GM19035 (cell line): ENCODE measurements around the gene CREB3L2.
"Not testable (repeated sequence)": the region's sequence is repeated elsewhere in the genome, so short reads cannot be mapped to it uniquely, and the experiment has no call there.

Experiments
- ATAC-seq: cut with Tn5 transposase; IDR thresholded peaks from one replicate; pipeline ENCODE4 v1.9.1; 2021; ENCODE audit not compliant: unreplicated experiment

CREB3L2 gene

DNA sequence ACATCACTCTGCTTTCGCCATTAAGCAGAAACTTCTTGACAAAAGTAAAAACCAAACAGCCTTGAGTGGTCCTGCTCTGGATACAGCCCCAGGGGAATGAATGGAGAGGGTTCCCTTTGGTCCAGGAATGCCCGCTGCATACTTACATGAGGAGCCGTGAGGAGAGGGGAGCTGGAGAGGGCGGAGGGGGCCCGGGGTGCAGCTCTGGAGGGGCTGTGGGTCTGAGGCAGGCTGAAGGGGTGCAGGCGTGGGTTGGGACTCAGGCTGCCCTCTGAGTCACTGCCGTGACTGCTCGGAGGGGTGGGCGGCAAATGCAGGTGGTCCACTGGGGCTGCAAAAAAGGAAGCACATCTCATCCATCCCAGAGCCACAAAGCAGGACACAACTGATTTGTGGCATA is 93.8 kb downstream of the CREB3L2 start:
- ATAC-seq, result no peak

GRCh38 chr7:137906636-137907035 is 95.2 kb downstream of the CREB3L2 start:
- ATAC-seq, result not testable (repeated sequence)

DNA sequence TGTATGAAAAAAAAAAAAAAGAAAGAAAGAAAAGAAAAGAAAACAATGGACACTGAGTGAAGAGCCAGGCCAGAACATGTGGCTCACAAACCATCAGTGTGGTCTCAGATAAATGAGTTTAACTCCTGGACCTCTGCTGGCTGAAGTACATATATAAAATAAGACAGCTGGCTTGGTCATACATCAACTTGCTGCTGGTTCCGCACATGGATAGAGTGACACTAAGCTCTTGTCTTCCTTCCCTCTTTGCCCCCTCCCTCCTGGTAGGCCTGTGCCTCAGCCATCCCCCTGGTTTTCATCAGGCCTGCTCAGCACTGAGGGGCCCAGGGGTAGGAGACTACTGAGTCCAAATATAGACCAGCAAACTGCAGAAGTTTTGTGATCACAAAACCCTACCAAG is 97.1 kb downstream of the CREB3L2 start:
- ATAC-seq, result no peak

DNA sequence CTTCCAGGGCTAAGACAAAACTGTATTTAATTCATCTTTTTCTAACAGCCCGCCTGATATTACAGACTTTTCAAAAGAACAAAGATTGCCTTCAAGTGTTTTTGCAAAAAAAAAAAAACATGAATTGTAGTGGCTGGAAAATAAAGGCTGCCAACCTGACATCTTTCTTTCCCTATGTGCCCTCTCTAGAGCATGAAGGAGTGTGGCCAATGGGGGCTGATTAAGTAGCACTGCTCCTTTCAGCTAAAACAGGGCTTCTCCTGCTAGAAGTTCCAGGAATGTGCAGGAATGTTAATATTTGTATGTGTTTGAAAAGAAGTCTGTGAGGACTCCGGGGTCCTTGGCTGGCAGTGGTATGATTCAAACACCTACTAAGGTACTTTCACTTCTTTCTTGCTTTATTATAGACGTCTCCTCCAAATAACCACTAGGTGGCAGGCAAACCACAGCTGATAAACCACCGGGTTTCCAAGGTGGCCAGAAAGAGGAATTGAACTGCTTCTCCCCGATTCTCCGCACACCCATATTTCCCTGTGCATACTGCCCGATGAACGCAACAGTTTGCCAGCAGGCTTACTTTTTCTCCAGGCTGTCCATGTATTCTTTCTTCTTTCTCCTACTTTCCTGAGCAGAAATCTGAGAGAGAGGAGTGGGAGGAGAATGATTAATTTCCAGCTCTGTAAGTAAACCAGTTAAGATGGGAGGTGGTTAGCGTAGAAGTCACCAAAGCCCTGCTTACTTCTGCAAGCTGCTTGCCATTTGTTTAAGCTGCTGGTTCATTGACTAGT is 98.3 kb downstream of the CREB3L2 start:
- ATAC-seq, result peak; percentile 81

- ATAC-seq, result no peak
Observed at GRCh38 chr7:137900137-137900536, 101.7 kb downstream of the CREB3L2 start.

GRCh38 chr7:137898839-137899721 is 102.8 kb downstream of the CREB3L2 start:
- peak; percentile 65 for ATAC-seq

- peak; percentile 73 for ATAC-seq
Observed at GRCh38 chr7:137895301-137896221, 106.3 kb downstream of the CREB3L2 start.

DNA sequence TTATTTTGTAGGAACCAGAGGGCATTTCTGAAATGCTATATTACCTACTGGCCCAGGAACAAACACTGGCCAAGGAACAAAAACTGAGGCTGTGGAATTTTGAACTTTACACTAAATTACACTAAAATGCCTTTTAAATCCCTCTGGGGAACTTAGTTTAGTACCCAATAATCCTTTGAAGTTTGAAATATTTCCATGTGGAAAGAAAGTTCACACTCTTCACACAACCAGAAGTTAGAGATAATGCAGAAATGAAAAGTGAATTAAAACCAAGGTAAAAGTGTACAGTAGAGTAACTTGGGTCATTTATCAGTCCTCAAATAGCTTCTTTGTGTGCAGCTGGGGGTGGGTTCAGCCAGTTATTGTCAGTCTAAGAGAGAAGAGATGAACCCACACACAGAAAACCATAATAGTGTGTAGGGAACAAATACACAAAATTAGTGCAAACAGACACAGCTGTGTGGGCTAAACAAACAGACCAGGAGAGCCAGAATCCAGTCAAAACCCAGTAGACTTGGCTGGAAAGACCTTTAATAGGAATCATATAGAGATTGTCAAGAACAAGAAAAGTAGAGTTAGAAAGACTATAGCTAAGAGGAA is 108.6 kb downstream of the CREB3L2 start:
- ATAC-seq, result no peak

GRCh38 chr7:137891016-137891655 is 110.8 kb downstream of the CREB3L2 start:
- no peak for ATAC-seq

DNA sequence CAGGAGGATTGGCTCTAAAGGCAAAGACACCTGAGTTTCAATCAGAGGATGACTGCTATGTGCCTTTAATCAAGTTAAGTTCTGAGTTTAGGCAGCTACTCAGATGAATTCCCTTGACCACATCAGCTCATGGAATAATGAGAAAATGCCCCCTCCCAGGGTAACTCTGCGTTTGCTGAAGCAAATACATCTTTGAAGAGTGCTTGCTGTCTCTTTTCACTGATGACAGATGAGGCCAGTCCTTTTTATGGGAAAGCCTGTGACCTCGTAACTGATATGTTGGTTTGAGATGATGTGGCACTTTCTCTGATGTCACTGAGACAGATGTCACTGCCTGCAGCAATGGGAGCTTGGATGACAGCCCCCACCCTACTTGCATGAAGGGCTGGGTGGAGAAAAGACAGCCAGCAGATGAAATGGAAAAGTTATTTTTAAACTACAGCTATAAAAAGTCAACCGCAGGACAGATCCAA is 111.4 kb downstream of the CREB3L2 start:
- ATAC-seq, result no peak

DNA sequence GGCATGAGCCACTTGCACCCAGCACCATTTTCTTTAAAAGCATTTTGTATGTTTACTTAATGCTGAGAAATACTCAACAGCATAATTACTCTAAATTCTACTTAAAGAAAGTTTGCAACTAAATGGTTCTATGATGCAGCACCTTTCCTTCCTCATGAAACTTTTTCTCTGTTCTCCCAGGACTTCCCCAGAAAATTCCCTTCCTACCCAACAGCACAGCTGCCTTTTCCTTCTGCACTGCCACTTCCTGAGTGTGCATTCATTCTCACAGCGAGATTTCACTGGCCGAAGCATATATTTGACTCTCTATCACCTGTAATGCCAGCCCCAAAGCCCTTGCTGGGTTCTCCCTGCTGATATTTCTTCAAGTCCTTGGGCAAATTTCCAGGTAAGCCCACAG is 113.6 kb downstream of the CREB3L2 start:
- ATAC-seq, result no peak

- no peak for ATAC-seq
Observed at GRCh38 chr7:137886746-137887145, 115.1 kb downstream of the CREB3L2 start.

DNA sequence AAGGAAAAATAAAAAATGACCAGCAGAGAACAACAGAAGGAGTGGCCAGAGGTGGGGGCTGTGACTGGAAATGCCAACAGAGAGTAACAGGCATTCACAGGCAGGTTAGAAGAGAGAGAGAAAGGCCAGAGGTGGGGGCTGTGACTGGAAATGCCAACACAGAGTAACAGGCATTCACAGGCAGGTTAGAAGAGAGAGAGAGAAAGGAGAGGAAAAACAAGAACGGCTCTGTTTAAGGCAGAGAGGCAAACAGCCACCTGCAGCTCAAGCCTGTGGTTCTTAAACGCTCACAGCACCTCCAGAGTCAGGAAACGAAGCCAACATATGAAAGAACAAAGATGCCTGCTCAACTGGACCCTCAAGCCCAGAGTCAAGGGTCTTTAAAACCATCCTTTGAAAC is 115.6 kb downstream of the CREB3L2 start:
- ATAC-seq, result no peak

DNA sequence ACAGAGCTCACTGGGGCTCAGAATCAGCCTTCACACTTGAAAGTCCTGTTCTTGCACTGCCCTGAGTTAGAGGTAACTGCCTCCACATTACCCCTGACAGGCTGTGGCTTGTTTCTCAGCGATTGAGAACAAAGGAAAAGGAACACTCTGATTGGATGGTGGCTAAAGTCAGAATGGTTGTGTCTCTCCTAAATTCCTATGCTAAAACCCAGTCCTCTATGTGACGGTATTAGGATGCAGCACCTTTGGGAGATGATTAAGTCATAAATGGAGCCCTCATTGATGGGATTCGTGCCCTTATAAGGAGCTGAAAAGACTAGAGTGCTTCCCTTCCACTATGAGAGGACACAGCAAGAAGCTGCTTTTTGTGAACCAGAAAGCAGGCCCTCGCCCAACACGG is 116.2 kb downstream of the CREB3L2 start:
- no peak for ATAC-seq

- no peak for ATAC-seq
Observed at GRCh38 chr7:137882806-137883205, 119.1 kb downstream of the CREB3L2 start.

- peak; percentile 80 for ATAC-seq
Observed at GRCh38 chr7:137882261-137882668, 119.6 kb downstream of the CREB3L2 start.

GRCh38 chr7:137881607-137882260 is 120.2 kb downstream of the CREB3L2 start:
- ATAC-seq, result peak; percentile 20

- ATAC-seq, result no peak
Observed at GRCh38 chr7:137880432-137880831, 121.5 kb downstream of the CREB3L2 start.

- no peak for ATAC-seq
Observed at GRCh38 chr7:137879357-137880158, 122.3 kb downstream of the CREB3L2 start.
